GF-D8 (cell line): Measurements from ENCODE around the gene CRMP1.
"Not testable (repeated sequence)": the region's sequence is repeated elsewhere in the genome, so short reads cannot be mapped to it uniquely, and the experiment has no call there.

Source experiments
- DNase-seq: peaks from one replicate; lab custom pipeline; 2025; lab: John Stamatoyannopoulos, UW

CRMP1 gene

DNA sequence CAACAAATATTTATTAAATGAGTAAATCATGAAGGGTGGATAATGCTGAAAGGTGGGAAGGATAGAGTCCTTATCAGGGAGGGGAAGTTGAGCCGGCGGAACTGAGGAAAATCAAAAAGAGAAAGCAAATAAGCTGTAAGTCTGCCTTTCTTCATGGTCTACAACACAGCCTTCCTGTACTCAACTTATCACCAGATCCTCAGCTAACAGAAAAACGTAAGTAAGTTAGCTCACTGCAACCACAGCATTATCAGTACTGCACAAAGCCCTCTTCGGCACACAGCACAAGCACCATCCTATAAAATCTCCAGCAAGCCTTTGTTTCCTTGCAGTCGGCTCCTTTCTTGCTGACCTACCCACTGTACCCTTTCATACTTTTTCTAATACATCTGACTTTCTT, 70.3 kb downstream of the CRMP1 start:
- DNase-seq = peak; percentile 31

DNA sequence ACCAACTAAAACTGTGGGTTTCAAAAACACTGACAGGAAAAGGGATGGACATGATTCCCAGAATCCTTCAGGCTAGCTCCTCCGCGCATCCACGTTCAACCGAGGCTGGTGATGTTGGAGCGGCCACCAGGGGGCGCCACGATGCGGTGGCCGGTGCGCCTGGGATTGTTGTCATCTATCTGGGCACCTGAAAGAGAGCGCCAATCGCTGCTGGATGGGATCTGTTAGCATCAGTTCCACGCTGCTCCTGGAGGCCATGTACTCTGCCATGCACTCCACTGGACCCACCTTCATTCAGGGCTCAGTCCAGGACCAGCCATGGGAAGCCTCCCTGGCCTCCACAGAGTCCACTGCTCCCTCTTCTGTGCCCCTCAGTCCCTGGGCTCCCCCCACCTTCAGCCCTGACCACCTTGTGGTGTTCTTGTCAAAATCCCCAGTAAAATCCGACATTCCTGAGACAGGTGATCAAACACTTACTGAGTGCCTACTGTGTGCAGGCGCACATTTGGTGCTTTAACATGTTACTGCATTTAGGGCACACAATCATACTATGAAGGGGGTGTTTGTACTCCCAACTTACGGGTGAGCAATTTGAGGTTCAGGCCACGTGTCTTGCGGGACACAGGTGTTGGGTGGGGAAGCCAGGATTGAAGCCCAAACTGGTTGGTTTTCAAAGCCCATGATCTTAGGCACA, 71.1 kb downstream of the CRMP1 start:
- DNase-seq = no peak

DNA sequence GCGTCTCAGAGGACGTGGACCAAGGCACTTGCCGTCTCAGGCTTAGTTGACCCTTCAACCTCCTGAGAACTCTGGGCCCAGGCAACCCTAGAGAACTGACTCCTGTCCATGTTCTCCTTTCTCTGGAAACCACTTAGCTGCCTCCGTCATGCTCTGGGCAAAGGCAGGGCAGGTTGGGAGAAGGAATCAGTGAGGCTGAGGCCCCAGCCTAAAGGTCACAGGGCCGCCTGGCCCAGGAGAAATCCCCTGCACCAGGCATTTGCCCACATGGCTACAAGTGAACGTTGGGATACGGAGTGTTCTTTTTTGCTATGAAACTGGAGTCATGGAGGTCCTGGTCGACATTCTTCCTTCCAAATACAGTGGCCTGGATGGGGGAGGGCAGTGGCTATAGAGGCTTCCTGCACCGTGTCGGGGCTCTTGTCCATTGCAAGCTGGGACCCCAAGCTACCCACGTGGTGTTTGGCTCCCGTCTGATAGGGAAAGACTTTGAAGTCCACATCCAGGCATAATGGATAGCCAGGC, 76.0 kb downstream of the CRMP1 start:
- no peak for DNase-seq

DNA sequence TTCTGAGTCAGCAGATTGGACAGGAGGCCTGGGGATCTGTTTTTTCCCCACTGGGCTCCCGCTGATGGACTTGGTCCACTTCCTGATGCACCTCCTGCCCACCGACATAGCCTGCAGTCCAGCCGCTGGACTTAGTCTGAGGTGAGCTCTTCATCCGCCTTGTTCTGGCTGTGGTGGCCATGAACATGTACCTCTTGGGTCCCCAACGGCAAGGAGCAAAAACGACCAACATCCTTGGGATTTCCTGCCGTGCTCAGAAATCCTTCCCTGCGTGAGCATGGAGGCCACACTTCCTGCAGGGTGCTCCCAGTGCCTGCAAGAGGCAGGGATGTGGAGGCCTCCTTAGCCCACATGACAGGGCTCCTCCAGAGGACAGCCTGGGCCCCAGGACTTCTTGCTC, 76.8 kb downstream of the CRMP1 start:
- no peak for DNase-seq

- DNase-seq = no peak
Observed at GRCh38 chr4:5815641-5816040, 77.2 kb downstream of the CRMP1 start.

- DNase-seq = no peak
Observed at GRCh38 chr4:5814421-5814820, 78.5 kb downstream of the CRMP1 start.

GRCh38 chr4:5813882-5814255, 79.0 kb downstream of the CRMP1 start:
- DNase-seq = no peak

- peak; percentile 43 for DNase-seq
Observed at GRCh38 chr4:5812506-5813229, 80.2 kb downstream of the CRMP1 start.

GRCh38 chr4:5812057-5812456, 80.8 kb downstream of the CRMP1 start:
- DNase-seq = not testable (repeated sequence)

- no peak for DNase-seq
Observed at GRCh38 chr4:5810770-5811430, 82.0 kb downstream of the CRMP1 start.

- DNase-seq = no peak
Observed at GRCh38 chr4:5810151-5810550, 82.7 kb downstream of the CRMP1 start.

GRCh38 chr4:5809216-5809776, 83.6 kb downstream of the CRMP1 start:
- DNase-seq = no peak

DNA sequence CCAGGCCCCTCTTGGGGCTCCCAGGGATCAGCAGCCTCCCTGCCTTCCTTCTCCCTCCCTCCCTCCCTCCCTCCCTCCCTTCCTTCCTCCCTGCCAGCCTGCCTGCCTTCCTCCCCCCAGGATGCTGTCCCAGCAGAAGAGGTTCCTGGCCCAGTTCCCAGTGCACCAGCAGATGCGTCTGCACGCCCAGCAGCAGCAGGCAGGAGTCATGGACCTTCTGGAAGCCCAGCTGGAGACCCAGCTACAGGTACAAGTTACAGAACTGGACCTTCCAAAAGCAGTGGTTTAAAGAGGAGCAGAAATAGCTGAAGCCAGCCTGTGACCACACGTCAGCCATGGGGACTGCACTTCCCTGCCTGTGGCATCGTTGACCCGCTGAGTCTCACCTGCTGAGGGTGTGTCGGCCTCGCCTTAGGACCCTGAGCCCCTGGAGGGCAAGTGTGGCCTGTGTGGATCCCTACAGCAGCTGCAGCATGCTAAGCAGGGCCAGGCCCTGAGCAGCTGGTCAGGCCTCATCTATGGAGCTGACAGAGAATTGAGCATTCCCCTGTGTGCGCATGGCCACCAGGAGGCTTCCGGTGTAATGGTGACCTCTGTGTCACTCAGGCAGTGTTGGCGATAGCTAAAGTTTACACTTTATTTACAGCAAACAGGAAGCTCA, 84.7 kb downstream of the CRMP1 start:
- no peak for DNase-seq

GRCh38 chr4:5805270-5805669, 87.6 kb downstream of the CRMP1 start:
- DNase-seq = no peak

DNA sequence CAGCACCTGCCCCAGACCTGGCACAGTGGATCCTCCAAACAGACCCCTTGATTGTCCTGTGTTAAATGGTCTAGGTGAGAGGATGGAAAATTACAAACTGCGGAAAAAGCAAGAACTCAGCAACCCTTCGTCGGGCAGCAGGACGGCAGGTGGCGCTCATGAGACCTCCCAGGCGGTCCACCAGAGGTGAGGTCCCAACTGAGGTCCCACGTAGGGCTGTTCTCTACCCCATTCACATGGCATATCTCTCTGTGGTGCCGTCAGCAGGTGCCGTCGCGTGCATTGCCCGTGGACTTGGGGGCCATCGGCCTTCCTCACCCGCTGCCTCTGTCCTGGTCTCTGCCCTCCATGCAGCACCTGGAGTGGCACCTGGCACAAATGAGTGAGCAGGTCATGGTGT, 88.2 kb downstream of the CRMP1 start:
- no peak for DNase-seq

DNA sequence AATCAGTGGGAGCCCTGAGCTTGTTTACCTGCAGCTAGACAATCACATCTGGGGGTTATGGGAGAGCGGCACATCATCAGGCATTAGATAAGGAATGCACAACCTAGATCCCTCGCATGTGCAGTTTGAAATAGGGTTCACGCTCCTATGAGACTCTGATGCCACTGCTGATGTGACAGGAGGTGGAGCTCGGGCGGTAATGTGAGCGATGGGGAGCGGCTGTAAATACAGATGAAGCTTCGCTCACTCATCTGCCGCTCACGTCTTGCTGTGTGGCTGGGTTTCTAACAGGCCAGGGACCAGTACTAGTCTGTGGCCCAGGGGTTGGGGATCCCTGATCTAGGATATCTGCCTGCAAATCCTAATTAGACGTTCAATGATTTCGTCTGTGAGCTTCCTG, 90.3 kb downstream of the CRMP1 start:
- DNase-seq = no peak

GRCh38 chr4:5801696-5802095, 91.2 kb downstream of the CRMP1 start:
- DNase-seq = no peak

GRCh38 chr4:5800496-5800895, 92.4 kb downstream of the CRMP1 start:
- DNase-seq = no peak

DNA sequence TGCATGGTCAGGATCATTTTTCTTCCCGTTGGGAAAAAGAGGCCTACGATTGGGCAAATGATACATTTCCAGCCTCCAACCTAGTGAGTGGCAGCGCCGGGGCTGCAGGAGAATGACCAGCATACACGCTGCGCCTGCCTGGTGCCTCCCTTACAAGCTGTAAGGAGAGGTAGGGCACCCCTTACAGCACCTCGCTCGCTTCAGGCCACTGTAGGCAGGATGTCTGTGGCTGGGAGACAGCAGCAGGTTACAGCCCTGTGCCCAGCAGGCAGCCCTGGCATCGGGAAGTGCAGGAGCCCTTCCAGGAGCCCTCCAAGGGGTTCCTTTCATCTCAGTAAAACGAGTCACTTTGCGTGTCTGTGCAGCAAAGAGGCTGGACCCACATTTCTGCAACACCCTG, 93.5 kb downstream of the CRMP1 start:
- no peak for DNase-seq

GRCh38 chr4:5798946-5799345, 93.9 kb downstream of the CRMP1 start:
- DNase-seq = no peak

GRCh38 chr4:5798462-5798861, 94.4 kb downstream of the CRMP1 start:
- no peak for DNase-seq

DNA sequence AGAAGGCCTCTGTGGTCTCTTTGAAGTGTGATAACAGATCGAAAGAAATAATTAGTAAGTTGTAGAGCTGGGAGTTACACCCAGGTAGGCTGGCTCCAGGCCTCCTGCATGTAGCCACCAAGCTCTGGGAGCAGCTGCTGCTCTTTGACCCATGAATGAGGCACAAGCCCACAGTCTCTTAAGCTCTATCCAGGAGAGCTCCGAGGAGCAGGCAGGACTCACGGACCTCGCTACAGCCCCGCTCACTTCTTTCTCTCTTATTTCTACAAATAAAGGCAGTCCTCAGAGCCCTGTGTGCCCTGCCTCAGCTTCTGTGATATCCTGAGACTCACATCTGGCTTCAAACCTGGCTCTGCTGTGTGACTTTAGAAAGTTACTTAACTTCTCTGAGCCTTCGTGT, 95.0 kb downstream of the CRMP1 start:
- no peak for DNase-seq
